Heart right ventricle (tissue), 16 donors: Measurements from ENCODE around the gene NGEF. TPM values are rescaled to one million over a fixed set of nuclear protein-coding genes. Genes with fewer than 3 reads are reported as not detected.

Source experiments
- ATAC-seq, 8 donors: fragments of 200-7000 bp; cut with Tn5 transposase; one replicate each; pipeline ENCODE4 v1.9.1; 2020; ENCODE audit warnings: mild to moderate bottlenecking in 8 of 8, moderate library complexity in 8 of 8, moderate number of reproducible peaks in 1 of 8
- DNase-seq, 2 donors: peaks; one replicate each; pipeline ENCODE4 v3.0.0-alpha.2; 2020
- H3K27ac ChIP-seq, 10 donors: fragments of 200-600 bp; sonication (generic) in 2 of 10; one replicate each; pipeline versions ENCODE4 v1.5.0 to v1.8.0; 2020 to 2022; ENCODE audit warnings: mild to moderate bottlenecking in 3 of 10
- H3K27me3 ChIP-seq, 7 donors: fragments of 200-600 bp; one replicate each; pipeline ENCODE4 v1.8.0; 2021 to 2022; ENCODE audit warnings: mild to moderate bottlenecking in 2 of 7
- H3K36me3 ChIP-seq, 9 donors: fragments of 200-600 bp; sonication (generic) in 1 of 9; one replicate each; pipeline versions ENCODE4 v1.5.0 to v1.8.0; 2020 to 2022; ENCODE audit warnings: mild to moderate bottlenecking in 2 of 9
- H3K4me1 ChIP-seq, 9 donors: fragments of 200-600 bp; sonication (generic) in 1 of 9; one replicate each; pipeline versions ENCODE4 v1.5.0 to v1.8.0; 2020 to 2022; ENCODE audit warnings: mild to moderate bottlenecking in 4 of 9
- H3K4me3 ChIP-seq, 10 donors: fragments of 200-600 bp; sonication (generic) in 2 of 10; one replicate each; pipeline versions ENCODE4 v1.5.0 to v1.8.0; 2020 to 2022; ENCODE audit warnings: mild to moderate bottlenecking in 7 of 10, moderate library complexity in 2 of 10
- H3K9me3 ChIP-seq, 11 donors: fragments of 200-600 bp in 10 of 11; sonication (generic) in 2 of 11; one replicate each; pipeline versions ENCODE4 v1.5.0 to v1.8.0; 2013 to 2022; ENCODE audit warnings: mild to moderate bottlenecking in 2 of 11, control low read depth in 1 of 11, moderate library complexity in 1 of 11
- WGBS, 2 donors: extraction: QIAGEN DNeasy Blood & Tissue Kit; methylation state at CpG; one replicate each; pipeline ENCODE4 v1.1.7; 2013; ENCODE audit warnings: inconsistent platforms in 1 of 2; 5-methylcytosine and 5-hydroxymethylcytosine counted together
- intact Hi-C, 10 donors: fragments of 100-400 bp; cut with DNase I; formaldehyde crosslinking; loops; one replicate each; pipeline versions ENCODE4 v1.11.1 to v1.14.2; 2022
- polyA plus RNA-seq, 2 donors: library from polyadenylated mRNA; stranded (reverse); fragments of 200-250 nt; gene quantifications; one replicate each; pipeline ENCODE4 v1.2.3, GENCODE V29; 2013
- total RNA-seq, 10 donors: library from RNA; stranded (reverse); fragmentation: NEBNext Ultra II Directional in 3 of 10; extraction: Animal tissue kit (Norgen Biotek cat#: 25700) in 3 of 10; gene quantifications; one replicate each; pipeline versions ENCODE4 v1.2.1 to v1.2.4, GENCODE V29; 2021 to 2023
- TF ChIP-seq, protein P1 (sequence below), 9 donors: fragments of 200-600 bp; sonication (generic) in 2 of 9; IDR thresholded peaks; one replicate each; pipeline versions ENCODE4 v1.5.0 to v1.8.0; 2021 to 2022; ENCODE audit warnings: antibody characterized with exemption in 9 of 9, mild to moderate bottlenecking in 5 of 9, moderate library complexity in 1 of 9
- donor health status: Arrhythmogenic right ventricular cardiomyopathy.
- donor health status: ischemic (EF 13 %, LVEDD 7.1; RV severe dilation, severe dysfunction).
- donor health status: healthy with polysubstance abuse.
- donor health status: DM: no; HTN: yes; CAD: no.
- donor health status: DM: no; HTN: no; CAD: no.
- donor health status: ischemic (EF 25% LVEDD 6.9; RV normal size, moderate dysfunction).
- donor health status: ischemic (EF 25% LVEDD 5.7; RV mildly dilated, moderate dysfunction).
- donor health status: healthy.
- donor health status: DM: yes; HTN: yes; CAD: no.
- donor health status: Ischemic cardiomyopathy.
- donor health status: ischemic (EF 35%, LVEDD 5.7; RV mildly dilated, moderate dysfunction).
- donor health status: nonischemic (EF 11% LVEDD 7.7; RV severe dilation, severe dysfunction).
- donor health status: DM: yes; HTN: yes; CAD: no.
- donor health status: PGD.
- donor health status: ischemic (EF 29% LVEDD 5.4; RV normal size, mild dysfunction).
- donor health status: nonischemic (EF 23%, LVEDD 6.1; RV moderate dilation, normal function).

The NGEF gene
- total and polyA plus RNA-seq, 12 donors: 0.27 to 0.75 (median 0.54) TPM; not detected in 3

DNA sequence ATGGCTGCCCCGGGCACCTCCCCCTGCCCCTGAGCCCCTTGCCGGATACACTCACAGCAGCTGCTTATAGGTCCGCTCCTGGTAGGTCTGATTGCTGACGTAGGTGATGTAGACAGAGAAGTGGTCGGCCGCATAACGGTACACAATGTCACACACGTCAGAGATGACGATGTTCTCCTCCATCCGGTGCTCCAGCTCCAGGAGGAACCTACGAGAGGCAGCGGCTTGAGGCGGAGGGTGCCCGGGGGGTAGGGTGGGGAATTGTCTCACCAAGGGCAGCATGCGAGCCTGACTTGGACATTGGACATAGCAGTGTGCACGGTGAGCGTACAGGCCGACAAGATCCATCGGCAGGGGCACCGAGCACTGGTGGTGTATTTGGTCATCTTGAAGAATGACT lies 120.2 kb downstream of the NGEF start:
- WGBS, 2 donors: 90 to 92% methylated on average over 20 of the region's 20 CpGs
- TF ChIP-seq, protein P1, sequence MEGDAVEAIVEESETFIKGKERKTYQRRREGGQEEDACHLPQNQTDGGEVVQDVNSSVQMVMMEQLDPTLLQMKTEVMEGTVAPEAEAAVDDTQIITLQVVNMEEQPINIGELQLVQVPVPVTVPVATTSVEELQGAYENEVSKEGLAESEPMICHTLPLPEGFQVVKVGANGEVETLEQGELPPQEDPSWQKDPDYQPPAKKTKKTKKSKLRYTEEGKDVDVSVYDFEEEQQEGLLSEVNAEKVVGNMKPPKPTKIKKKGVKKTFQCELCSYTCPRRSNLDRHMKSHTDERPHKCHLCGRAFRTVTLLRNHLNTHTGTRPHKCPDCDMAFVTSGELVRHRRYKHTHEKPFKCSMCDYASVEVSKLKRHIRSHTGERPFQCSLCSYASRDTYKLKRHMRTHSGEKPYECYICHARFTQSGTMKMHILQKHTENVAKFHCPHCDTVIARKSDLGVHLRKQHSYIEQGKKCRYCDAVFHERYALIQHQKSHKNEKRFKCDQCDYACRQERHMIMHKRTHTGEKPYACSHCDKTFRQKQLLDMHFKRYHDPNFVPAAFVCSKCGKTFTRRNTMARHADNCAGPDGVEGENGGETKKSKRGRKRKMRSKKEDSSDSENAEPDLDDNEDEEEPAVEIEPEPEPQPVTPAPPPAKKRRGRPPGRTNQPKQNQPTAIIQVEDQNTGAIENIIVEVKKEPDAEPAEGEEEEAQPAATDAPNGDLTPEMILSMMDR (IDR thresholded peaks at IDR 0.05): no peak
- H3K27me3 ChIP-seq: peaks cover 0 to 51% (median 7%) of the 10 kb centered on the region in 7 donors
- peaks cover 0 to 10% (median 6%) of the 10 kb centered on the region in 9 donors for H3K4me1 ChIP-seq
- no peak overlapping the region for H3K4me3 ChIP-seq
- H3K36me3 ChIP-seq: no peaks in the 10 kb centered on the region
- DNase-seq (no peak), ATAC-seq (no peak)
- H3K27ac ChIP-seq: no peak overlapping the region
- H3K9me3 ChIP-seq: no peaks in the 10 kb centered on the region
- intact Hi-C loops: no loop called here

DNA sequence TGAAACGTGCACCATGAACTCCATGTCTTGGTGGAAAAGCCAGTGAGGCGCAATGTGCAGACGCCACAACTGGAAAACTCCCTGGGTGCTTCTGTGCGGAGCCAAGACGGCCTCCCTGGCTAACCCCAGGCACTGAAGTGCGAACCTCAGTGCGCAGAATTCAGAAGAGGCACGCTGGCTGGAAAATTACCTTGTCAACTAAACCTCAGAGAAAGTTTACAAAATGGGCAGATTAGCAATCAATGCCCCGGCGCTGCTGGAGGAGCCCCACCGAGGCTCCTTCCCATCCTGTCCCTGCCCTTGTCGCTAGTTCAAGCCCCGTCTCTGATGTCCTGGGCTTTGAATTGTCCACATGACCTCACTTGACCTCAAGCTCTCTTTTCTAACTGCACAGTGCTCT lies 120.8 kb downstream of the NGEF start:
- no peak overlapping the region for H3K4me3 ChIP-seq
- no peaks in the 10 kb centered on the region for H3K9me3 ChIP-seq
- peaks cover 0 to 10% (median 6%) of the 10 kb centered on the region in 9 donors for H3K4me1 ChIP-seq
- peaks cover 0 to 52% (median 7%) of the 10 kb centered on the region in 7 donors for H3K27me3 ChIP-seq
- TF ChIP-seq, protein P1 (IDR thresholded peaks at IDR 0.05): no peak
- H3K36me3 ChIP-seq: no peaks in the 10 kb centered on the region
- DNase-seq (no peak), ATAC-seq (no peak)
- H3K27ac ChIP-seq: no peak overlapping the region
- 90 to 91% methylated on average over 13 of the region's 13 CpGs for WGBS, 2 donors
- intact Hi-C loops: no loop called here

DNA sequence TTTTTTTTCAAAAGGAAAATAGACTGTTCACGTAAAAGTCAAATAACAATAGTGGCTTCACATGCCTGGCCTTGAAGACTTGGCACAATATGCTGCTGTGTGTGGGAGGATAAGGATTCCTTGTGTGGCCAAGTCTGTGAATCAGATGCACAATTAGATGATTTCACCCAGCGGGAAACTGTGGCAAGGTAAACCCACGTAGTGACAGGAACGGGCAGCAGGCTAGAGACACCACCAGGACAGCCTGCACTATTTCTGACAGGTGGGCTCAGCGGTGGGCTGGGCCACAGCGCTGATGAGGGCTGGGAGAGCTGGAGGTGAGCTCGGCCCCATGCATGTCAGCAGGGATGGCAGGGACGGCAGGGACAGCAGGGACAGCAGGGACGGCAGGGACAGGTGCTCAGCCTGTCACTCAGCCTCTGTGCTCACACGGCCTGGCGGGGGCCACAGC lies 121.4 kb downstream of the NGEF start:
- Histone ChIP-seq H3K9me3 (no peaks in the 10 kb centered on the region), H3K4me3 (no peak overlapping the region), H3K27ac (no peak overlapping the region), H3K36me3 (no peaks in the 10 kb centered on the region), H3K27me3 (peaks cover 0 to 55% (median 7%) of the 10 kb centered on the region in 7 donors), H3K4me1 (peaks cover 0 to 10% (median 6%) of the 10 kb centered on the region in 9 donors)
- WGBS, 2 donors: 56 to 58% methylated on average over 11 of the region's 11 CpGs
- intact Hi-C loops: no loop called here
- ATAC-seq (peak in 1 of 8 donors; percentile 15), DNase-seq (no peak)
- TF ChIP-seq, protein P1 (IDR thresholded peaks at IDR 0.05): no peak

DNA sequence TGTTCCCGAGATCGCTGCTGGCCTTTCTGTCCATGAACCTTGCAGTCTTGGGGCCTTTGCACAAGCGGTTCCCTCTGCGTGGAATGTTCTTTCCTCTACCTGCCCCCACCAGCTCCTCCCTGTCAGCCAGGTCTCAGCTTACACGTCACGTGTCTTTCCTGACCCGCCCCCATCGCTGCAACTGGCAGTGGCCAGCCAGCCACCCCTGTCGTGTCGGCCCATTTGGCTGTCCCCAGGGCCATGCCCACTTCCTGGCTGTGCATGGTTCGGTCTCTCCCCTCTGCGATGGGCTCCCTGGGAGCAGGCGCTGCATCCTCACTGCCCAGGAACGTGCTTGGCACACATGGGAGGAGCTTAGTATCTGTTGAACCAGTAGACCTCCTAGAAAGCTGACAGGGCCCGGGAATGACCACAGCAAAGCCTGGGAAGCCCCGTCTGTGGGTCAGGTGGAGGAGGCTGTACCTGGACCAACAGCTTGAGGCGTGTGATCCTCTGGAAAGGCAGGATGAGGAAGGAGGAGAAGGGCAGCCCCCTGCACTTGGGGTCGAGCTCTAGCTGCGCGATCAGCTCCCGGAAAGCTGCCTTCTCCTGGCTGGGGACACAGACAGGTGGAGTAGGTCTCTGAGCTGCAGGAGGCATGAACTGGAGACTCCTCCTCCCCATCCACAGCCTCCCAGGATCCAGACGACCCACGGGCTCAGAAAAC lies 122.0 kb downstream of the NGEF start:
- DNase-seq (no peak), ATAC-seq (peak in 6 of 8 donors; percentile 22 to 55 (median 40))
- Histone ChIP-seq H3K9me3 (no peaks in the 10 kb centered on the region), H3K36me3 (no peaks in the 10 kb centered on the region), H3K4me3 (peak overlapping the region in 2 of 10 donors; percentile 13), H3K27ac (no peak overlapping the region), H3K4me1 (peaks cover 0 to 10% (median 6%) of the 10 kb centered on the region in 9 donors), H3K27me3 (peaks cover 0 to 57% (median 10%) of the 10 kb centered on the region in 7 donors)
- TF ChIP-seq, protein P1 (IDR thresholded peaks at IDR 0.05): no peak
- WGBS, 2 donors: 23 to 30% methylated on average over 23 of the region's 23 CpGs
- intact Hi-C loops: no loop called here
